GM23248 (cell line): Measurements from ENCODE around the gene HOXB8.

ENCODE experiments used
- EZH2 ChIP-seq: fragments of 200-600 bp; sonication (generic); IDR thresholded peaks from 2 replicates; pipeline ENCODE4 v1.6.1; 2018; ENCODE audit warnings: antibody characterized with exemption, mild to moderate bottlenecking; ENCODE audit not compliant: insufficient read depth, poor library complexity, severe bottlenecking
- EZH2phosphoT487 ChIP-seq: fragments of 200-600 bp; sonication (generic); IDR thresholded peaks from 2 replicates; pipeline ENCODE4 v1.6.1; 2018; ENCODE audit warnings: antibody characterized with exemption, moderate library complexity, mild to moderate bottlenecking, low read depth; ENCODE audit not compliant: insufficient read depth

DNA sequence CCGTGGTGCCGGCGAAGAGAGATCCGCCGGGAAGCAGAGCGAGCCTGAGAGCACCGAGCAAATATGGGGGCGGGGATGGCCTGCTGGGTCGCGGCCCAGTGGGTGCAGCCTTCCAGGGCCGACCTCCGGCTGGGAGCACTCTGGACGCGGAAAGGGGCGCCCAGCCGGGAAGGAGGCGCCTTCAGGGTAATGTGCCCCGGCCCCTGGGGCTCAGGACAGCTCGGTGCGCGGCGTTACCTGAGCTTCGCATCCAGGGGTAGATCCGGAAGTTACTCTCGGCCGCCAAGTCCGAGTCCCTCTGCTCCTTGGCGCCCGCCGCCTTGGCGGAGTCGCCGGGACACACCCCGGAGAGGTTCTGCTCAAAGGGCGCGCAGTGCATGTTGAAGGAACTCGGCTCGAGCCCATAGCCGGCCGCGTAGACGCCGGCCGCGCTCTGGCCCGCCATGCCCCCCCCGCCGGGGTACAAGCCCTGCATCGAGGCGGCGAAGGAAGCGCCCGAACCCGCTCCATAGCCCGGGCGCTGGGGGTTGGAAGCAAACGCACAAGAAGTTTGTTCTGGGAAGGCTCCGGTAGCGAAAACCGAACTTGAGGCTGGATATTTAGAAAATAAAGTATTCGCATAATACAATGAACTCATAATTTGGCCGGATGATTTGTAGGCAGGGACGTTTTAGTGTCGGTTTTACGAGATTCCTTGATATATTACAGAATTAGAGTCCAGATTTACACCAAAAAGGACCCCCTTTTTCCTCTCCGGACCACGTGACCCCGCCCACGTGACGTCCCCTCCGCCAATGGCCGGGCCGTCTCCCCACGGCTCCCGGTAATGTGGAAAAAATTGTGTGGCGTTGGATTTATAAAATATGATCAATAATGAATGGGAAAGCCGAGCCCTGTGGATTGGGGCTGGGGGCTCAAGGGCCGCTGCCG lies 4.5 kb downstream of the HOXB8 start, which contains the start of gene HOXB7:
- TF ChIP-seq EZH2phosphoT487: no peak
- no peak for TF ChIP-seq EZH2
